HepG2 (cell line): ENCODE results near the gene MTHFD1L. TPM values are rescaled to one million over a fixed set of nuclear protein-coding genes. Genes with fewer than 3 reads are reported as not detected.

Experiments
- CEBPB ChIP-seq: IDR thresholded peaks from 2 replicates; pipeline ENCODE4 v1.6.1; 2011; ENCODE audit warnings: low read depth, low read length, improper control_type of control experiment, borderline replicate concordance
- ELF4 ChIP-seq: sonication (generic); formaldehyde crosslinking; IDR thresholded peaks from 2 replicates; pipeline ENCODE4 v1.5.0; 2020; ENCODE audit warnings: missing genetic modification reagents, mild to moderate bottlenecking, moderate library complexity, borderline replicate concordance
- HDAC6 ChIP-seq: fragments of 200-600 bp; sonication (generic); IDR thresholded peaks from 2 replicates; pipeline ENCODE4 v1.7.0; 2017; ENCODE audit warnings: mild to moderate bottlenecking, antibody characterized with exemption, low read length, low read depth
- KDM3A ChIP-seq: IDR thresholded peaks from 2 replicates; pipeline ENCODE4 v1.6.1; 2018; ENCODE audit warnings: low read depth, missing compliant biosample characterization
- MATR3 ChIP-seq: sonication (generic); formaldehyde crosslinking; IDR thresholded peaks from 2 replicates; pipeline ENCODE4 v1.4.0; 2020; ENCODE audit warnings: missing genetic modification reagents
- PHF5A ChIP-seq: IDR thresholded peaks from one replicate; pipeline ENCODE4 v1.6.1; 2018; ENCODE audit warnings: low read depth, missing genetic modification reagents; ENCODE audit not compliant: unreplicated experiment
- SAP130 ChIP-seq: IDR thresholded peaks from 2 replicates; pipeline ENCODE4 v1.6.1; 2016; ENCODE audit warnings: low read depth
- SIN3B ChIP-seq: fragments of 150-350 bp; IDR thresholded peaks from 2 replicates; pipeline ENCODE4 v1.6.1; 2014; ENCODE audit warnings: low read length
- SNAPC2 ChIP-seq: sonication (generic); formaldehyde crosslinking; IDR thresholded peaks from 2 replicates; pipeline ENCODE4 v1.8.1; 2022; ENCODE audit warnings: mild to moderate bottlenecking, missing genetic modification reagents
- SRF ChIP-seq: IDR thresholded peaks from 2 replicates; pipeline ENCODE4 v1.6.1; 2011; ENCODE audit warnings: mild to moderate bottlenecking, low read depth, low read length, moderate library complexity
- TFE3 ChIP-seq: IDR thresholded peaks from 2 replicates; pipeline ENCODE4 v1.6.1; 2016
- THAP8 ChIP-seq: sonication (generic); formaldehyde crosslinking; IDR thresholded peaks from 2 replicates; pipeline ENCODE4 v1.5.1; 2020; ENCODE audit warnings: missing genetic modification reagents, mild to moderate bottlenecking, borderline replicate concordance
- ZBTB3 ChIP-seq: sonication (generic); formaldehyde crosslinking; IDR thresholded peaks from 2 replicates; pipeline ENCODE4 v1.4.0; 2020; ENCODE audit warnings: low read depth, mild to moderate bottlenecking, moderate library complexity, missing genetic modification reagents, borderline replicate concordance
- ZEB1 ChIP-seq: IDR thresholded peaks from 2 replicates; pipeline ENCODE4 v1.6.1; 2012; ENCODE audit warnings: mild to moderate bottlenecking, low read depth, inconsistent platforms; ENCODE audit not compliant: insufficient replicate concordance
- ZFX ChIP-seq: sonication (generic); formaldehyde crosslinking; IDR thresholded peaks from 2 replicates; pipeline ENCODE4 v1.4.0; 2020; ENCODE audit warnings: mild to moderate bottlenecking, low read depth, missing genetic modification reagents, moderate library complexity
- ZNF160 ChIP-seq: sonication (generic); formaldehyde crosslinking; IDR thresholded peaks from 2 replicates; pipeline ENCODE4 v1.8.0; 2022; ENCODE audit warnings: mild to moderate bottlenecking, inconsistent platforms, missing genetic modification reagents
- ZNF460 ChIP-seq: sonication (generic); formaldehyde crosslinking; IDR thresholded peaks from 2 replicates; pipeline ENCODE4 v1.5.1; 2020; ENCODE audit warnings: missing genetic modification reagents, mild to moderate bottlenecking, borderline replicate concordance
- ZNF597 ChIP-seq: sonication (generic); formaldehyde crosslinking; IDR thresholded peaks from 2 replicates; pipeline ENCODE4 v1.5.0; 2020; ENCODE audit warnings: missing genetic modification reagents
- ZNF652 ChIP-seq: IDR thresholded peaks from 2 replicates; pipeline ENCODE4 v1.6.1; 2016; ENCODE audit warnings: low read depth, borderline replicate concordance
- ZNF704 ChIP-seq: sonication (generic); formaldehyde crosslinking; IDR thresholded peaks from 2 replicates; pipeline ENCODE4 v1.8.1; 2023; ENCODE audit warnings: mild to moderate bottlenecking, inconsistent platforms, moderate library complexity, missing genetic modification reagents, borderline replicate concordance
- ZNF709 ChIP-seq: sonication (generic); formaldehyde crosslinking; IDR thresholded peaks from 2 replicates; pipeline ENCODE4 v1.5.0; 2020; ENCODE audit warnings: mild to moderate bottlenecking, missing genetic modification reagents
- ZNF781 ChIP-seq: sonication (generic); formaldehyde crosslinking; IDR thresholded peaks from 2 replicates; pipeline ENCODE4 v1.5.1; 2020; ENCODE audit warnings: borderline replicate concordance, mild to moderate bottlenecking, missing genetic modification reagents; ENCODE audit errors: not compliant biosample characterization
- ZSCAN29 ChIP-seq: sonication (generic); formaldehyde crosslinking; conservative IDR thresholded peaks from 2 replicates; pipeline ENCODE4 v1.4.0; 2020; ENCODE audit warnings: mild to moderate bottlenecking, missing genetic modification reagents
- ZUFSP ChIP-seq: sonication (generic); formaldehyde crosslinking; IDR thresholded peaks from 2 replicates; pipeline ENCODE4 v1.9.0; 2021; ENCODE audit warnings: missing genetic modification reagents, mild to moderate bottlenecking, borderline replicate concordance
- polyA plus RNA-seq, 8 experiments: library from polyadenylated mRNA; depleted of rRNA in 3 of 8; stranded (reverse) in 7 of 8; unstranded in 1 of 8; fragments of >200 nt; fragmentation: Illumina TruSeq in 4 of 8; extraction: Trizol in 4 of 8; gene quantifications; 2 replicates each; pipeline versions ENCODE4 v1.2.1 to v1.2.3, GENCODE V29; 2011 to 2016; ENCODE audit warnings: low read depth in 4 of 8, missing spikeins in 1 of 8, mixed read lengths in 1 of 8; ENCODE audit not compliant: insufficient read depth in 1 of 8
- total RNA-seq, 5 experiments: library from RNA; depleted of rRNA; stranded (reverse); fragments of >200 nt; fragmentation: Illumina TruSeq; extraction: Trizol; gene quantifications; 2 replicates each; pipeline ENCODE4 v1.2.3, GENCODE V29; 2016; ENCODE audit warnings: low read depth in 1 of 5

MTHFD1L gene
- total and polyA plus RNA-seq, 2 of the 13 experiments (the other 11 are each of a cell fraction or from before 2014, with no cell fraction given): 24.0 to 39.6 TPM

- TF ChIP-seq TFE3 (no peak), SNAPC2 (CRISPR knock-in tag) (no peak), ZNF704 (CRISPR knock-in tag) (no peak), ZNF781 (CRISPR knock-in tag) (no peak), ELF4 (no peak), HDAC6 (no peak), MATR3 (CRISPR knock-in tag) (no peak), ZNF160 (CRISPR knock-in tag) (no peak), ZUFSP (CRISPR knock-in tag) (no peak), ZBTB3 (CRISPR knock-in tag) (no peak), ZNF597 (CRISPR knock-in tag) (no peak), ZNF652 (CRISPR knock-in tag) (no peak), SRF (no peak), PHF5A (CRISPR knock-in tag) (no peak), ZFX (CRISPR knock-in tag) (peak; percentile 56; the same call in 1 of the 2 replicates), ZSCAN29 (no peak), ZNF460 (peak; percentile 74; the same call in 1 of the 2 replicates), CEBPB (no peak), SIN3B (no peak), ZEB1 (no peak), SAP130 (CRISPR knock-in tag) (peak; percentile 62), KDM3A (CRISPR knock-in tag) (no peak), THAP8 (CRISPR knock-in tag) (no peak), ZNF709 (no peak)
These were observed 13.1 kb downstream of the MTHFD1L start (continued) for GRCh38 chr6:150878347-150879213.
